Hepatocyte (in vitro differentiated cells): Measurements from ENCODE around the gene RHOA.

Source experiments
- CTCF ChIP-seq: fragments of 200-600 bp; sonication (generic); IDR thresholded peaks from 2 replicates; pipeline ENCODE4 v1.5.1; 2016; ENCODE audit warnings: antibody characterized with exemption, mild to moderate bottlenecking; ENCODE audit not compliant: poor library complexity
- EZH2phosphoT487 ChIP-seq: fragments of 200-600 bp; sonication (generic); IDR thresholded peaks from one replicate; pipeline ENCODE4 v1.6.1; 2018; ENCODE audit warnings: antibody characterized with exemption, mild to moderate bottlenecking, low read depth, moderate library complexity; ENCODE audit not compliant: unreplicated experiment, severe bottlenecking

- TF ChIP-seq EZH2phosphoT487: no peak
- no peak for TF ChIP-seq CTCF
These were observed 3.0 kb upstream of the RHOA start for GRCh38 chr3:49414753-49415152.
